Measurements from ENCODE around the gene PPFIA1.

Gene PPFIA1

GRCh38 chr11:70427436-70427835, 156.9 kb downstream of the PPFIA1 start:
- DNase-seq (ENCODE audit: low read depth in 1 of 2, low spot score in 1 of 2), result no peak
- TF ChIP-seq REST (IDR thresholded peaks at IDR 0.05; ENCODE audit: insufficient replicate concordance, low read depth) (no peak), GABPA (IDR thresholded peaks at IDR 0.05; ENCODE audit: low read depth) (no peak), POLR2AphosphoS5 (IDR thresholded peaks at IDR 0.05; ENCODE audit: low read depth) (no peak), SPI1 (IDR thresholded peaks at IDR 0.05; ENCODE audit: borderline replicate concordance, low read depth) (no peak), CTCF (IDR thresholded peaks at IDR 0.05; ENCODE audit: insufficient read depth, low read length) (no peak)
- Histone ChIP-seq H3K27ac (replicated peaks) (no peak overlapping the region), H3K27me3 (ENCODE audit: insufficient read depth, poor library complexity, severe bottlenecking) (peaks cover 32% of the 10 kb centered on the region), H3K4me3 (replicated peaks; ENCODE audit: insufficient read depth, low read length) (no peak overlapping the region)

GRCh38 chr11:70428701-70429427, 158.4 kb downstream of the PPFIA1 start:
- no peak for DNase-seq (ENCODE audit: low read depth in 1 of 2, low spot score in 1 of 2)
- Histone ChIP-seq H3K4me3 (replicated peaks; ENCODE audit: insufficient read depth, low read length) (no peak overlapping the region), H3K27ac (replicated peaks) (no peak overlapping the region), H3K27me3 (ENCODE audit: insufficient read depth, poor library complexity, severe bottlenecking) (peaks cover 24% of the 10 kb centered on the region)
- no peak for TF ChIP-seq CTCF (IDR thresholded peaks at IDR 0.05; ENCODE audit: insufficient read depth, low read length)
- no peak for TF ChIP-seq POLR2AphosphoS5 (IDR thresholded peaks at IDR 0.05; ENCODE audit: low read depth)
- TF ChIP-seq GABPA (IDR thresholded peaks at IDR 0.05; ENCODE audit: low read depth), result no peak
- TF ChIP-seq REST (IDR thresholded peaks at IDR 0.05; ENCODE audit: insufficient replicate concordance, low read depth), result no peak
- TF ChIP-seq SPI1 (IDR thresholded peaks at IDR 0.05; ENCODE audit: borderline replicate concordance, low read depth), result no peak

- no peak overlapping the region for H3K27ac ChIP-seq (replicated peaks)
- no peak for TF ChIP-seq REST (IDR thresholded peaks at IDR 0.05; ENCODE audit: insufficient replicate concordance, low read depth)
- TF ChIP-seq CTCF (IDR thresholded peaks at IDR 0.05; ENCODE audit: insufficient read depth, low read length), result no peak
- TF ChIP-seq SPI1 (IDR thresholded peaks at IDR 0.05; ENCODE audit: borderline replicate concordance, low read depth), result no peak
- no peak for TF ChIP-seq POLR2AphosphoS5 (IDR thresholded peaks at IDR 0.05; ENCODE audit: low read depth)
- TF ChIP-seq GABPA (IDR thresholded peaks at IDR 0.05; ENCODE audit: low read depth), result no peak
- DNase-seq (ENCODE audit: low read depth in 1 of 2, low spot score in 1 of 2), result no peak
- H3K27me3 ChIP-seq (ENCODE audit: insufficient read depth, poor library complexity, severe bottlenecking), result peaks cover 20% of the 10 kb centered on the region
- no peak overlapping the region for H3K4me3 ChIP-seq (replicated peaks; ENCODE audit: insufficient read depth, low read length)
Measured at GRCh38 chr11:70429428-70429705, 158.9 kb downstream of the PPFIA1 start.

Measured in HL-60 (cell line).